HG02884 (cell line): ENCODE results near the gene UBE3C.
"Not testable (repeated sequence)": the region's sequence is repeated elsewhere in the genome, so short reads cannot be mapped to it uniquely, and the experiment has no call there.

Experiments used
- ATAC-seq: cut with Tn5 transposase; IDR thresholded peaks from one replicate; pipeline ENCODE4 v1.9.1; 2021; ENCODE audit warnings: mild to moderate bottlenecking, moderate library complexity; ENCODE audit not compliant: unreplicated experiment

The UBE3C gene

GRCh38 chr7:157138424-157139110, at the start of gene UBE3C:
Gene UBE3C, plus strand, starts transcription at chr7:157138926. Its CDS starts 347 bp downstream, at chr7:157139273.
- peak; percentile 77 for ATAC-seq

GRCh38 chr7:157089100-157089610, 49.6 kb upstream of the UBE3C start:
- ATAC-seq, result no peak

GRCh38 chr7:157090485-157091165, 48.1 kb upstream of the UBE3C start:
- ATAC-seq, result no peak

GRCh38 chr7:157096286-157097055, 42.3 kb upstream of the UBE3C start:
- no peak for ATAC-seq

- ATAC-seq, result no peak
Observed at GRCh38 chr7:157097056-157097329, 41.7 kb upstream of the UBE3C start.

GRCh38 chr7:157097569-157097968, 41.2 kb upstream of the UBE3C start:
- no peak for ATAC-seq

- ATAC-seq, result not testable (repeated sequence)
Observed at GRCh38 chr7:157100005-157100404, 38.7 kb upstream of the UBE3C start.

GRCh38 chr7:157103641-157104040, 35.1 kb upstream of the UBE3C start:
- not testable (repeated sequence) for ATAC-seq

GRCh38 chr7:157111311-157111710, 27.4 kb upstream of the UBE3C start:
- ATAC-seq, result no peak

- no peak for ATAC-seq
Observed at GRCh38 chr7:157112706-157113105, 26.0 kb upstream of the UBE3C start.

- ATAC-seq, result no peak
Observed at GRCh38 chr7:157113607-157114006, 25.1 kb upstream of the UBE3C start.

- ATAC-seq, result no peak
Observed at GRCh38 chr7:157116762-157117161, 22.0 kb upstream of the UBE3C start.

- ATAC-seq, result no peak
Observed at GRCh38 chr7:157117796-157118195, 20.9 kb upstream of the UBE3C start.

GRCh38 chr7:157120181-157120580, 18.5 kb upstream of the UBE3C start:
- no peak for ATAC-seq

GRCh38 chr7:157121184-157121715, 17.5 kb upstream of the UBE3C start:
- ATAC-seq, result no peak

GRCh38 chr7:157122800-157123495, 15.8 kb upstream of the UBE3C start:
- ATAC-seq, result no peak

- no peak for ATAC-seq
Observed at GRCh38 chr7:157124690-157125089, 14.0 kb upstream of the UBE3C start.

GRCh38 chr7:157125376-157126223, 13.1 kb upstream of the UBE3C start:
- no peak for ATAC-seq

- no peak for ATAC-seq
Observed at GRCh38 chr7:157126921-157127320, 11.8 kb upstream of the UBE3C start.

- ATAC-seq, result no peak
Observed at GRCh38 chr7:157129200-157129599, 9.5 kb upstream of the UBE3C start.
